Metanephros (tissue), 1 donor: ENCODE results near the gene ADCYAP1. TPM values are rescaled to one million over a fixed set of nuclear protein-coding genes. Genes with fewer than 3 reads are reported as not detected.

ENCODE experiments used
- total RNA-seq: library from RNA; depleted of rRNA; stranded (reverse); fragments of >200 nt; gene quantifications from one replicate; pipeline ENCODE4 v1.2.3, GENCODE V29; 2014

Gene ADCYAP1
- 0.99 TPM for total RNA-seq

DNA sequence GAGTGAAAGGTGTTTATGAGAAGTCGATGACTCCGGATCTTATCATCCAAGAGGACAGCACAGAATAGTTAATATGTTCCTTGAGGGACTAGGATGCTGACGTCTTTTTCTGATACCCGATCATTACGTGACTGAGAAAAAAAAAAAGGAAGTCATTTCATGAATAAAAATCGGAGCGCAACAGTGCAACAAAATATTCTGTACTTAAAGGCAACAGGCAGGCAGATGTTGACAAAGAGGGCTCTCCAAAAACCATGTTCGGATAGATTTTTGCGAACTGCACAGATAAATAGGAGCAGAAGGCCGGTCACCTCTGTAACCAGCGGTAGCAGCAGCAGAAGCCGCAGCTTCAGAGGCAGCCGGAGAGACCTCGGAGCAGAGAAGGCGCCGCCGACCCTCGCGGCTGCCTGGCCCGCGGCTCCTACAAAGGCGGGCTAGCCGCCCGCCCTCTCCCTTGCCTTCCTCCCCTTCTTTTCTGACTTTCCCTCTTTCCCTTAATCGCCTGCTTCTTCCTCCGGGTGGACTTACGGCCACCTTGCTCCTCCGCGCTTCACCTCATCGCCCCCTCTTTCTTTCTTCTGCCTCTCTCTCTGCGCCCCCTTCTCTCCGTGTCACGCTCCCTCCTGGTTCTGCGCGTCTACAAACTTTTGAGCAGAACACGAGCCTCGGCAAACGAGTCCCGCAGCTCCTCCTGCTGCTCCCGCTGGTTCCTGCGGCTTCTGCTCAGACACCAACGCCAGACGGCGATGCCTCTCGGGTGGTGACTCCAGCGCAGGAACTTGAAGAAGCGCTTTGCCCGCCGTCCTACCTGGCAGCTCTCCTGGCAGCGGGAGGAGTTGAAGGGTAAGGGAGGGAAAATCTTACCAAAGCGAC lies at the start of gene ADCYAP1:
Gene ADCYAP1, plus strand, starts transcription at position 654 of the 873 bp plus-strand sequence. CDS start 516 bp downstream, outside the sequence.

Other genes starting within 250 kb of the ADCYAP1 start
- 42.2 TPM for gene TYMS, start 247.2 kb upstream of the ADCYAP1 start, total RNA-seq
- gene ENOSF1, start 192.2 kb upstream of the ADCYAP1 start, total RNA-seq: 78.3 TPM
- gene YES1, start 92.6 kb upstream of the ADCYAP1 start, total RNA-seq: 41.1 TPM